ENCODE measurements around the gene IFRD2. TPM values are rescaled to one million over a fixed set of nuclear protein-coding genes. Genes with fewer than 3 reads are reported as not detected.
"Not testable (repeated sequence)": the region's sequence is repeated elsewhere in the genome, so short reads cannot be mapped to it uniquely, and the experiment has no call there.

The IFRD2 gene
- total RNA-seq, 1 donor from 2014 or later, result 177 TPM

GRCh38 chr3:50314816-50315215 is 22.6 kb upstream of the IFRD2 start:
- DNase-seq (ENCODE audit: low read depth) (no peak), FAIRE-seq (no peak)
- no peak for TF ChIP-seq CTCF (IDR thresholded peaks at IDR 0.05; ENCODE audit: insufficient read depth, low read length, severe bottlenecking)
- H3K4me3 ChIP-seq (ENCODE audit: low read depth, low read length), result no peak overlapping the region
- H3K36me3 ChIP-seq (ENCODE audit: control insufficient read depth, insufficient read depth, low read length), result peaks cover 24% of the 10 kb centered on the region
- no peaks in the 10 kb centered on the region for H3K27me3 ChIP-seq (ENCODE audit: control insufficient read depth, insufficient read depth, low read length)

GRCh38 chr3:50314342-50314741 is 22.1 kb upstream of the IFRD2 start:
- no peak for DNase-seq (ENCODE audit: low read depth)
- no peak for TF ChIP-seq CTCF (IDR thresholded peaks at IDR 0.05; ENCODE audit: insufficient read depth, low read length, severe bottlenecking)
- FAIRE-seq, result peak; percentile 94
- Histone ChIP-seq H3K36me3 (ENCODE audit: control insufficient read depth, insufficient read depth, low read length) (peaks cover 22% of the 10 kb centered on the region), H3K4me3 (ENCODE audit: low read depth, low read length) (no peak overlapping the region), H3K27me3 (ENCODE audit: control insufficient read depth, insufficient read depth, low read length) (no peaks in the 10 kb centered on the region)

GRCh38 chr3:50312041-50312440 is 19.8 kb upstream of the IFRD2 start:
- H3K4me3 ChIP-seq (ENCODE audit: low read depth, low read length); H3K36me3 ChIP-seq (ENCODE audit: control insufficient read depth, insufficient read depth, low read length); DNase-seq (ENCODE audit: low read depth); FAIRE-seq; H3K27me3 ChIP-seq (ENCODE audit: control insufficient read depth, insufficient read depth, low read length): not testable (repeated sequence)

GRCh38 chr3:50304601-50305000 is 12.4 kb upstream of the IFRD2 start:
- DNase-seq (ENCODE audit: low read depth) (peak; percentile 73), FAIRE-seq (peak; percentile 28)

GRCh38 chr3:50303013-50303815 is 11.0 kb upstream of the IFRD2 start, which contains the start of gene HYAL1:
Gene HYAL1 (minus strand): TSS chr3:50303574. CDS start chr3:50302956, 618 bp downstream.
- TF ChIP-seq CTCF (IDR thresholded peaks at IDR 0.05; ENCODE audit: insufficient read depth, low read length, severe bottlenecking), result peak; percentile 20
- no peaks in the 10 kb centered on the region for H3K36me3 ChIP-seq (ENCODE audit: control insufficient read depth, insufficient read depth, low read length)
- no peak within 1 kb of the TSS for H3K4me3 ChIP-seq (ENCODE audit: low read depth, low read length)
- FAIRE-seq (no peak), DNase-seq (ENCODE audit: low read depth) (peak; percentile 18)
- no peaks in the 10 kb centered on the region for H3K27me3 ChIP-seq (ENCODE audit: control insufficient read depth, insufficient read depth, low read length)

More at GRCh38 chr3:50304601-50305000, 12.4 kb upstream of the IFRD2 start:
- Histone ChIP-seq H3K27me3 (ENCODE audit: control insufficient read depth, insufficient read depth, low read length) (no peaks in the 10 kb centered on the region), H3K4me3 (ENCODE audit: low read depth, low read length) (no peak overlapping the region), H3K36me3 (ENCODE audit: control insufficient read depth, insufficient read depth, low read length) (no peaks in the 10 kb centered on the region)
- no peak for TF ChIP-seq CTCF (IDR thresholded peaks at IDR 0.05; ENCODE audit: insufficient read depth, low read length, severe bottlenecking)

GRCh38 chr3:50302095-50303012 is 10.1 kb upstream of the IFRD2 start:
- no peak for TF ChIP-seq CTCF (IDR thresholded peaks at IDR 0.05; ENCODE audit: insufficient read depth, low read length, severe bottlenecking)
- Histone ChIP-seq H3K36me3 (ENCODE audit: control insufficient read depth, insufficient read depth, low read length) (no peaks in the 10 kb centered on the region), H3K4me3 (ENCODE audit: low read depth, low read length) (no peak overlapping the region), H3K27me3 (ENCODE audit: control insufficient read depth, insufficient read depth, low read length) (no peaks in the 10 kb centered on the region)
- FAIRE-seq (no peak), DNase-seq (ENCODE audit: low read depth) (no peak)
